K562 (cell line): ENCODE data around the gene DSCAM. TPM values are rescaled to one million over a fixed set of nuclear protein-coding genes. Genes with fewer than 3 reads are reported as not detected.

Source experiments
- ATAC-seq: fragments of 200-7000 bp; cut with Tn5 transposase; 3 replicates; pipeline ENCODE4 v1.9.1; 2020; ENCODE audit warnings: moderate library complexity
- BruUV-seq: library from RNA; stranded (reverse); fragments of 400-500 nt; replicated peaks from 2 replicates; lab custom pipeline; 2021; lab: Mats Ljungman, UMichigan
- CTCF ChIA-PET: fragments of 300-600 bp; formaldehyde crosslinking; extraction: SDS; loops from one replicate; lab custom pipeline; 2021; ENCODE audit warnings: low intra/inter-chr PET ratio; lab: Yijun Ruan, JAX
- POLR2A ChIA-PET: fragments of 300-600, 350-650 bp; sonication (Branson Sonifier 250); formaldehyde crosslinking; extraction: SDS; loops from one replicate; lab custom pipeline; 2021; ENCODE audit warnings: antibody characterized with exemption, inconsistent platforms; lab: Yijun Ruan, JAX
- DNase-seq, 4 experiments: peaks; one replicate each; pipeline versions ENCODE4 v3.0.0 to v3.0.0-alpha.2; 2011 to 2018; ENCODE audit warnings: low spot score in 3 of 4, mixed read lengths in 3 of 4; ENCODE audit errors: extremely low read depth in 1 of 4
- FAIRE-seq: peaks from 2 replicates; lab custom pipeline; 2011; peaks lifted over from hg19 to GRCh38; lab: Jason Lieb, UNC
- H2AFZ ChIP-seq: 2 replicates; pipeline ENCODE4 v1.6.0; 2011; ENCODE audit warnings: low read depth, low read length, control low read depth, inconsistent platforms
- H3K27ac ChIP-seq: fragments of 200-600 bp; 3 replicates; pipeline ENCODE4 v1.8.0; 2011; ENCODE audit warnings: low read depth, mild to moderate bottlenecking, control low read depth, inconsistent platforms, low read length, moderate library complexity, mixed read lengths; ENCODE audit errors: extremely low read depth
- H3K27me3 ChIP-seq, 2 experiments: fragments of 300-600 bp in 1 of 2; 2 replicates in 1 of 2; 3 replicates in 1 of 2; pipeline versions ENCODE4 v1.6.0 to v1.8.0; 2011; ENCODE audit warnings: inconsistent platforms in 2 of 2, low read length in 2 of 2, mild to moderate bottlenecking in 1 of 2, mixed read lengths in 1 of 2, moderate library complexity in 1 of 2; ENCODE audit not compliant: control insufficient read depth in 2 of 2, insufficient read depth in 2 of 2
- H3K36me3 ChIP-seq: fragments of 300-600 bp; 3 replicates; pipeline ENCODE4 v1.8.0; 2011; ENCODE audit warnings: mild to moderate bottlenecking, low read length, inconsistent platforms; ENCODE audit not compliant: control insufficient read depth, insufficient read depth
- H3K4me1 ChIP-seq, 2 experiments: fragments of 200-600 bp in 1 of 2; replicated peaks in 1 of 2; 2 replicates in 1 of 2; 3 replicates in 1 of 2; pipeline versions ENCODE4 v1.5.1 to v1.8.0; 2011; ENCODE audit warnings: inconsistent platforms in 2 of 2, low read length in 2 of 2, mild to moderate bottlenecking in 1 of 2, mixed read lengths in 1 of 2, moderate library complexity in 1 of 2; ENCODE audit not compliant: control insufficient read depth in 2 of 2, insufficient read depth in 2 of 2
- H3K4me2 ChIP-seq: 2 replicates; pipeline ENCODE4 v1.6.1; 2011; ENCODE audit warnings: low read length, control low read depth, inconsistent platforms, mixed read lengths; ENCODE audit not compliant: insufficient read depth
- H3K4me3 ChIP-seq: fragments of 200-600 bp; sonication (generic), shearing (Covaris generic); 2 replicates; pipeline ENCODE4 v1.5.1; 2016; ENCODE audit warnings: control low read depth, inconsistent platforms
- H3K79me2 ChIP-seq: fragments of 200-600 bp; 3 replicates; pipeline ENCODE4 v1.8.0; 2011; ENCODE audit warnings: low read length, inconsistent platforms; ENCODE audit not compliant: control insufficient read depth, insufficient read depth
- H3K9ac ChIP-seq, 2 experiments: 2 replicates each; pipeline versions ENCODE4 v1.6.0 to v1.6.1; 2011; ENCODE audit warnings: low read depth in 2 of 2, low read length in 2 of 2, control low read depth in 1 of 2, inconsistent platforms in 1 of 2, mild to moderate bottlenecking in 1 of 2, mixed read lengths in 1 of 2; ENCODE audit not compliant: insufficient read depth in 1 of 2
- H3K9me1 ChIP-seq: one replicate; pipeline ENCODE4 v1.6.0; 2011; ENCODE audit warnings: inconsistent platforms, mild to moderate bottlenecking, low read length, moderate library complexity; ENCODE audit not compliant: control insufficient read depth, insufficient read depth
- H3K9me3 ChIP-seq: replicated peaks from 2 replicates; pipeline ENCODE4 v1.5.1; 2011; ENCODE audit warnings: low read depth, low read length, inconsistent platforms; ENCODE audit not compliant: control insufficient read depth, insufficient read depth
- H4K20me1 ChIP-seq: replicated peaks from 2 replicates; pipeline ENCODE4 v1.6.1; 2011; ENCODE audit warnings: low read length, inconsistent platforms, mixed read lengths; ENCODE audit not compliant: control insufficient read depth, insufficient read depth
- EGR1 ChIP-seq: fragments of 450-650 bp; conservative IDR thresholded peaks from 2 replicates; pipeline ENCODE4 v1.6.1; 2017; ENCODE audit warnings: mild to moderate bottlenecking
- PHTF2 ChIP-seq: fragments of 250-450 bp; sonication (Bioruptor Pico); IDR thresholded peaks from 2 replicates; pipeline ENCODE4 v1.5.0; 2021; ENCODE audit warnings: mild to moderate bottlenecking
- POLR2AphosphoS2 ChIP-seq: IDR thresholded peaks from 2 replicates; pipeline ENCODE4 v1.6.1; 2012; ENCODE audit warnings: low read length, improper control_type of control experiment
- WGBS: fragments of 100-300 bp; shearing (Covaris generic); methylation state at CpG from one replicate; pipeline ENCODE4 v1.1.6; 2016; ENCODE audit warnings: low coverage, mixed read lengths; ENCODE audit not compliant: insufficient coverage; ENCODE audit errors: missing lambda C conversion rate; 5-methylcytosine and 5-hydroxymethylcytosine counted together
- in situ Hi-C: fragments of 300-500 bp; cut with MboI; formaldehyde crosslinking; loops from 4 replicates; pipeline ENCODE4 v1.15.0; 2018; ENCODE audit warnings: inconsistent platforms, mixed read lengths
- intact Hi-C: fragments of 100-400 bp; cut with micrococcal nuclease; formaldehyde crosslinking; loops from 2 replicates; pipeline ENCODE4 v1.14.2; 2022
- polyA plus RNA-seq, 8 experiments: library from polyadenylated mRNA; depleted of rRNA in 4 of 8; stranded (reverse) in 5 of 8; unstranded in 3 of 8; fragments of >200 nt; fragmentation: Nextera tagmentation in 2 of 8; fragmentation: Illumina TruSeq in 1 of 8; extraction: Ambion mirVana in 2 of 8; extraction: Trizol in 1 of 8; gene quantifications; 2 replicates each; pipeline versions ENCODE4 v1.2.1 to v1.2.3, GENCODE V29; 2011 to 2014; ENCODE audit warnings: inconsistent platforms in 1 of 8, missing spikeins in 1 of 8
- total RNA-seq, 7 experiments: library from RNA; depleted of rRNA in 6 of 7; stranded (reverse); fragments of >200 nt in 6 of 7; fragmentation: Illumina TruSeq in 2 of 7; extraction: Trizol in 2 of 7; gene quantifications; 2 replicates each; pipeline versions ENCODE4 v1.2.1 to v1.2.3, GENCODE V29; 2011 to 2021; ENCODE audit warnings: low replicate concordance in 1 of 7
- TF ChIP-seq, protein P1 (sequence below), 2 experiments: fragments of 450-650 bp; IDR thresholded peaks; 2 replicates each; pipeline ENCODE4 v1.6.1; 2016
- TF ChIP-seq, protein P2 (sequence below): sonication (generic); formaldehyde crosslinking; IDR thresholded peaks from 2 replicates; pipeline ENCODE4 v1.9.0; 2022; ENCODE audit warnings: mild to moderate bottlenecking, missing genetic modification reagents
- TF ChIP-seq, protein P3 (sequence below): sonication (generic); formaldehyde crosslinking; IDR thresholded peaks from 2 replicates; pipeline ENCODE4 v1.8.0; 2022; ENCODE audit warnings: mild to moderate bottlenecking, missing genetic modification reagents, borderline replicate concordance

The DSCAM gene
- total and polyA plus RNA-seq, 9 of the 15 experiments (the other 6 are each of a cell fraction or from before 2014, with no cell fraction given): not detected

DNA sequence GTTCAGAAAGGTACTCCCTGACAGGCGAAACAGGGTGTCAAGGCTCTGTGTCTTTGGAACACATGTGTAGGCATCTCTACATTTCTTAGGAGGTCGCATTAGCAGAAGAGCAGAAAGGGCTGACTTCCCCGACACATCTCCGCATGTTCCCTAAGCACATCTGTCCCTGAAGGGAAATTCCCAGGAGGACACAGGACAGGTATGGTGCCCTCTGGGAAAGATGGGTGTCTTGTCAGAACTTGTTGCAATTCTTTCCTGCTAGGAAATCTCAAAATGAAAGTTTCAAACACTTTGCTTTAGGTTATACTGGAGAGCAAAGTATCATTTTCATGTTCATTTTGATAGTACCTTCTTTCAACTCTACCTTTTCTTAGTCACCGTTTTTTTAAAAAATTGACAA, 2.0 kb downstream of the DSCAM start:
- Histone ChIP-seq H3K4me3 (no peak overlapping the region), H3K4me2 (no peak overlapping the region), H3K9me3 (no peaks in the 10 kb centered on the region), H3K36me3 (no peaks in the 10 kb centered on the region), H3K9ac (no peak overlapping the region), H3K27me3 (no peaks in the 10 kb centered on the region), H3K79me2 (no peaks in the 10 kb centered on the region), H4K20me1 (no peaks in the 10 kb centered on the region), H3K9me1 (no peaks in the 10 kb centered on the region), H3K27ac (no peak overlapping the region), H2AFZ (no peak overlapping the region), H3K4me1 (no peaks in the 10 kb centered on the region)
- no peak for ATAC-seq
- no peak for FAIRE-seq
- in situ Hi-C loops: no loop called here
- DNase-seq: no peak
- CTCF ChIA-PET: no interaction called here
- WGBS: 13% methylated on average over 5 of the region's 5 CpGs
- intact Hi-C loops: no loop called here
- no peak for TF ChIP-seq POLR2AphosphoS2
- TF ChIP-seq, protein P1, sequence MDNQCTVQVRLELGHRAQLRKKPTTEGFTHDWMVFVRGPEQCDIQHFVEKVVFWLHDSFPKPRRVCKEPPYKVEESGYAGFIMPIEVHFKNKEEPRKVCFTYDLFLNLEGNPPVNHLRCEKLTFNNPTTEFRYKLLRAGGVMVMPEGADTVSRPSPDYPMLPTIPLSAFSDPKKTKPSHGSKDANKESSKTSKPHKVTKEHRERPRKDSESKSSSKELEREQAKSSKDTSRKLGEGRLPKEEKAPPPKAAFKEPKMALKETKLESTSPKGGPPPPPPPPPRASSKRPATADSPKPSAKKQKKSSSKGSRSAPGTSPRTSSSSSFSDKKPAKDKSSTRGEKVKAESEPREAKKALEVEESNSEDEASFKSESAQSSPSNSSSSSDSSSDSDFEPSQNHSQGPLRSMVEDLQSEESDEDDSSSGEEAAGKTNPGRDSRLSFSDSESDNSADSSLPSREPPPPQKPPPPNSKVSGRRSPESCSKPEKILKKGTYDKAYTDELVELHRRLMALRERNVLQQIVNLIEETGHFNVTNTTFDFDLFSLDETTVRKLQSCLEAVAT (IDR thresholded peaks at IDR 0.05): no peak
- TF ChIP-seq, protein P2, sequence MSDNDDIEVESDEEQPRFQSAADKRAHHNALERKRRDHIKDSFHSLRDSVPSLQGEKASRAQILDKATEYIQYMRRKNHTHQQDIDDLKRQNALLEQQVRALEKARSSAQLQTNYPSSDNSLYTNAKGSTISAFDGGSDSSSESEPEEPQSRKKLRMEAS (CRISPR knock-in tag): no peak
- TF ChIP-seq EGR1: no peak
- TF ChIP-seq, protein P3, sequence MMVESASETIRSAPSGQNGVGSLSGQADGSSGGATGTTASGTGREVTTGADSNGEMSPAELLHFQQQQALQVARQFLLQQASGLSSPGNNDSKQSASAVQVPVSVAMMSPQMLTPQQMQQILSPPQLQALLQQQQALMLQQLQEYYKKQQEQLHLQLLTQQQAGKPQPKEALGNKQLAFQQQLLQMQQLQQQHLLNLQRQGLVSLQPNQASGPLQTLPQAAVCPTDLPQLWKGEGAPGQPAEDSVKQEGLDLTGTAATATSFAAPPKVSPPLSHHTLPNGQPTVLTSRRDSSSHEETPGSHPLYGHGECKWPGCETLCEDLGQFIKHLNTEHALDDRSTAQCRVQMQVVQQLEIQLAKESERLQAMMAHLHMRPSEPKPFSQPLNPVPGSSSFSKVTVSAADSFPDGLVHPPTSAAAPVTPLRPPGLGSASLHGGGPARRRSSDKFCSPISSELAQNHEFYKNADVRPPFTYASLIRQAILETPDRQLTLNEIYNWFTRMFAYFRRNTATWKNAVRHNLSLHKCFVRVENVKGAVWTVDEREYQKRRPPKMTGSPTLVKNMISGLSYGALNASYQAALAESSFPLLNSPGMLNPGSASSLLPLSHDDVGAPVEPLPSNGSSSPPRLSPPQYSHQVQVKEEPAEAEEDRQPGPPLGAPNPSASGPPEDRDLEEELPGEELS: no peak
- no peak for TF ChIP-seq PHTF2 (CRISPR knock-in tag)
- no TSS peak for BruUV-seq
- POLR2A ChIA-PET: interaction anchor here (0.6 kb wide), 2 partner anchors 12 to 575 kb away, joined by 3 read pairs; no protein-coding TSS in a partner anchor
